Neural crest cell (in vitro differentiated cells): Measurements from ENCODE around the gene CSAD. TPM values are rescaled to one million over a fixed set of nuclear protein-coding genes. Genes with fewer than 3 reads are reported as not detected.
A peak's percentile ranks its signal among the peaks of the same experiment; 100 is the strongest.

Experiments used
- DNase-seq: peaks from one replicate; pipeline ENCODE4 v3.0.0; 2021; ENCODE audit warnings: low read depth, mixed read lengths, low spot score
- H3K27ac Mint-ChIP-seq: one replicate; pipeline ENCODE4 v1.8.0; 2021; ENCODE audit warnings: mild to moderate bottlenecking, mixed read lengths; ENCODE audit not compliant: unreplicated experiment
- H3K27me3 Mint-ChIP-seq: 2 replicates; pipeline ENCODE4 v1.8.0; 2021; ENCODE audit warnings: low read depth, mild to moderate bottlenecking, mixed read lengths
- H3K36me3 Mint-ChIP-seq: 2 replicates; pipeline ENCODE4 v1.8.0; 2021; ENCODE audit warnings: low read depth, mild to moderate bottlenecking, mixed read lengths
- H3K4me1 Mint-ChIP-seq: 2 replicates; pipeline ENCODE4 v1.8.0; 2021; ENCODE audit warnings: mixed read lengths
- H3K4me3 Mint-ChIP-seq: one replicate; pipeline ENCODE4 v1.8.0; 2021; ENCODE audit warnings: mild to moderate bottlenecking, mixed read lengths
- H3K9me3 Mint-ChIP-seq: 2 replicates; pipeline ENCODE4 v1.8.0; 2021; ENCODE audit warnings: mixed read lengths
- CTCF ChIP-seq: fragments of 200-600 bp; sonication (generic); conservative IDR thresholded peaks from 2 replicates; pipeline ENCODE4 v1.5.0; 2021; ENCODE audit warnings: antibody characterized with exemption, mild to moderate bottlenecking
- total RNA-seq: library from RNA; stranded (reverse); gene quantifications from 2 replicates; pipeline ENCODE4 v1.2.1, GENCODE V29; 2021

Gene CSAD
- total RNA-seq, 1 donor from 2014 or later = 22.1 TPM

GRCh38 chr12:53176750-53177149 is 4.0 kb downstream of the CSAD start:
- H3K4me1 Mint-ChIP-seq = peaks cover 32% of the 10 kb centered on the region
- no peaks in the 10 kb centered on the region for H3K27me3 Mint-ChIP-seq
- no peaks in the 10 kb centered on the region for H3K9me3 Mint-ChIP-seq
- no peak overlapping the region for H3K27ac Mint-ChIP-seq
- no peak for DNase-seq
- no peak overlapping the region for H3K4me3 Mint-ChIP-seq
- H3K36me3 Mint-ChIP-seq = no peaks in the 10 kb centered on the region
- TF ChIP-seq CTCF = no peak

- Mint-ChIP-seq H3K27ac (peak overlapping the region; percentile 32), H3K36me3 (no peaks in the 10 kb centered on the region), H3K4me3 (peak overlapping the region; percentile 8), H3K9me3 (no peaks in the 10 kb centered on the region), H3K4me1 (peaks cover 23% of the 10 kb centered on the region), H3K27me3 (no peaks in the 10 kb centered on the region)
- DNase-seq = no peak
- TF ChIP-seq CTCF = peak; percentile 36
These were observed 5.7 kb downstream of the CSAD start for GRCh38 chr12:53174881-53175491.

- no peak for DNase-seq
- Mint-ChIP-seq H3K36me3 (no peaks in the 10 kb centered on the region), H3K4me3 (no peak overlapping the region), H3K27me3 (no peaks in the 10 kb centered on the region), H3K4me1 (peaks cover 12% of the 10 kb centered on the region), H3K27ac (no peak overlapping the region), H3K9me3 (no peaks in the 10 kb centered on the region)
- TF ChIP-seq CTCF = no peak
These were observed 7.5 kb downstream of the CSAD start for GRCh38 chr12:53173085-53173715.

GRCh38 chr12:53172352-53172751 is 8.4 kb downstream of the CSAD start:
- no peaks in the 10 kb centered on the region for H3K27me3 Mint-ChIP-seq
- no peak for TF ChIP-seq CTCF
- H3K4me3 Mint-ChIP-seq = no peak overlapping the region
- no peak overlapping the region for H3K27ac Mint-ChIP-seq
- no peaks in the 10 kb centered on the region for H3K36me3 Mint-ChIP-seq
- peaks cover 12% of the 10 kb centered on the region for H3K4me1 Mint-ChIP-seq
- H3K9me3 Mint-ChIP-seq = no peaks in the 10 kb centered on the region
- no peak for DNase-seq

- no peaks in the 10 kb centered on the region for H3K9me3 Mint-ChIP-seq
- TF ChIP-seq CTCF = no peak
- no peaks in the 10 kb centered on the region for H3K27me3 Mint-ChIP-seq
- no peak overlapping the region for H3K4me3 Mint-ChIP-seq
- H3K4me1 Mint-ChIP-seq = peaks cover 12% of the 10 kb centered on the region
- no peak for DNase-seq
- peak overlapping the region; percentile 59 for H3K27ac Mint-ChIP-seq
- H3K36me3 Mint-ChIP-seq = no peaks in the 10 kb centered on the region
These were observed 8.9 kb downstream of the CSAD start for GRCh38 chr12:53171725-53172329.
